HL-60 (cell line): ENCODE data around the gene CAMSAP1.

Experiments
- DNase-seq, 2 experiments: peaks; one replicate each; pipeline ENCODE4 v3.0.0-alpha.2; 2010 to 2020; ENCODE audit warnings: low read depth in 1 of 2, low spot score in 1 of 2
- H3K27ac ChIP-seq: fragments of 250-450 bp; sonication (Bioruptor Pico); replicated peaks from 2 replicates; pipeline ENCODE4 v1.5.1; 2020; ENCODE audit warnings: mild to moderate bottlenecking, moderate library complexity
- H3K27me3 ChIP-seq: fragments of 250-450 bp; sonication (Bioruptor Pico); 2 replicates; pipeline ENCODE4 v1.5.1; 2021; ENCODE audit warnings: mild to moderate bottlenecking, moderate library complexity; ENCODE audit not compliant: insufficient read depth, poor library complexity, severe bottlenecking
- H3K4me3 ChIP-seq: replicated peaks from 2 replicates; pipeline ENCODE4 v1.5.1; 2011; ENCODE audit warnings: mild to moderate bottlenecking, control low read depth, low read length; ENCODE audit not compliant: insufficient read depth
- CTCF ChIP-seq: IDR thresholded peaks from one replicate; pipeline ENCODE4 v1.5.1; 2011; ENCODE audit warnings: low read length, control low read depth, inconsistent platforms; ENCODE audit not compliant: insufficient read depth
- GABPA ChIP-seq: IDR thresholded peaks from 2 replicates; pipeline ENCODE4 v1.6.1; 2012; ENCODE audit warnings: low read depth
- POLR2AphosphoS5 ChIP-seq: IDR thresholded peaks from 2 replicates; pipeline ENCODE4 v1.6.1; 2012; ENCODE audit warnings: low read depth
- REST ChIP-seq: IDR thresholded peaks from 2 replicates; pipeline ENCODE4 v1.6.1; 2012; ENCODE audit warnings: low read depth; ENCODE audit not compliant: insufficient replicate concordance
- SPI1 ChIP-seq: IDR thresholded peaks from 2 replicates; pipeline ENCODE4 v1.6.1; 2012; ENCODE audit warnings: low read depth, mild to moderate bottlenecking, borderline replicate concordance

The CAMSAP1 gene

GRCh38 chr9:135857843-135858242 is 49.5 kb downstream of the CAMSAP1 start:
- Histone ChIP-seq H3K4me3 (no peak overlapping the region), H3K27ac (no peak overlapping the region), H3K27me3 (no peaks in the 10 kb centered on the region)
- no peak for DNase-seq
- TF ChIP-seq SPI1 (no peak), POLR2AphosphoS5 (no peak), GABPA (no peak), CTCF (no peak), REST (no peak)

- DNase-seq = no peak
- TF ChIP-seq POLR2AphosphoS5 = no peak
- TF ChIP-seq GABPA = no peak
- no peak for TF ChIP-seq REST
- TF ChIP-seq CTCF = no peak
- no peak for TF ChIP-seq SPI1
- Histone ChIP-seq H3K4me3 (no peak overlapping the region), H3K27me3 (no peaks in the 10 kb centered on the region), H3K27ac (no peak overlapping the region)
Observed at GRCh38 chr9:135857371-135857786, 50.0 kb downstream of the CAMSAP1 start.

- DNase-seq = no peak
- Histone ChIP-seq H3K27ac (no peak overlapping the region), H3K27me3 (no peaks in the 10 kb centered on the region), H3K4me3 (no peak overlapping the region)
- TF ChIP-seq GABPA = no peak
- TF ChIP-seq REST = no peak
- no peak for TF ChIP-seq SPI1
- TF ChIP-seq POLR2AphosphoS5 = no peak
- TF ChIP-seq CTCF = no peak
Observed at GRCh38 chr9:135851748-135852147, 55.6 kb downstream of the CAMSAP1 start.
